ENCODE measurements around the gene VAV2.

VAV2 gene

GRCh38 chr9:133799106-133799505 lies 193.0 kb downstream of the VAV2 start:
- no peak for TF ChIP-seq JUND (IDR thresholded peaks at IDR 0.05; ENCODE audit: low read depth)

GRCh38 chr9:133798160-133798559 lies 194.0 kb downstream of the VAV2 start:
- no peak for TF ChIP-seq JUND (IDR thresholded peaks at IDR 0.05; ENCODE audit: low read depth)
- no peak for DNase-seq (ENCODE audit: low read depth in 1 of 2, low spot score in 1 of 2)
- in situ Hi-C loops (cut with HindIII; ENCODE audit: low pct_unique_long_range_greater_than_20kb, low sequenced_read_pairs) = no loop called here

More at GRCh38 chr9:133799106-133799505, 193.0 kb downstream of the VAV2 start:
- DNase-seq (ENCODE audit: low read depth in 1 of 2, low spot score in 1 of 2) = no peak
- in situ Hi-C loops (cut with HindIII; ENCODE audit: low pct_unique_long_range_greater_than_20kb, low sequenced_read_pairs) = no loop called here

- in situ Hi-C loops (cut with HindIII; ENCODE audit: low pct_unique_long_range_greater_than_20kb, low sequenced_read_pairs) = no loop called here
- no peak for DNase-seq (ENCODE audit: low read depth in 1 of 2, low spot score in 1 of 2)
Measured at GRCh38 chr9:133797406-133798105, 194.6 kb downstream of the VAV2 start.

GRCh38 chr9:133796562-133796961 lies 195.6 kb downstream of the VAV2 start:
- in situ Hi-C loops (cut with HindIII; ENCODE audit: low pct_unique_long_range_greater_than_20kb, low sequenced_read_pairs) = no loop called here
- DNase-seq (ENCODE audit: low read depth in 1 of 2, low spot score in 1 of 2) = no peak
- TF ChIP-seq JUND (IDR thresholded peaks at IDR 0.05; ENCODE audit: low read depth) = no peak

More at GRCh38 chr9:133797406-133798105, 194.6 kb downstream of the VAV2 start:
- no peak for TF ChIP-seq JUND (IDR thresholded peaks at IDR 0.05; ENCODE audit: low read depth)

- TF ChIP-seq JUND (IDR thresholded peaks at IDR 0.05; ENCODE audit: low read depth) = no peak
- in situ Hi-C loops (cut with HindIII; ENCODE audit: low pct_unique_long_range_greater_than_20kb, low sequenced_read_pairs) = no loop called here
- peak; percentile 41 to 48 for DNase-seq (ENCODE audit: low read depth in 1 of 2, low spot score in 1 of 2)
Measured at GRCh38 chr9:133795049-133795448, 197.1 kb downstream of the VAV2 start.

- no peak for TF ChIP-seq JUND (IDR thresholded peaks at IDR 0.05; ENCODE audit: low read depth)
- DNase-seq (ENCODE audit: low read depth in 1 of 2, low spot score in 1 of 2) = no peak
- in situ Hi-C loops (cut with HindIII; ENCODE audit: low pct_unique_long_range_greater_than_20kb, low sequenced_read_pairs) = no loop called here
Measured at GRCh38 chr9:133794016-133794760, 197.9 kb downstream of the VAV2 start.

- no peak for TF ChIP-seq JUND (IDR thresholded peaks at IDR 0.05; ENCODE audit: low read depth)
- DNase-seq (ENCODE audit: low read depth in 1 of 2, low spot score in 1 of 2) = no peak
- in situ Hi-C loops (cut with HindIII; ENCODE audit: low pct_unique_long_range_greater_than_20kb, low sequenced_read_pairs) = no loop called here
Measured at GRCh38 chr9:133793471-133793870, 198.7 kb downstream of the VAV2 start.

- in situ Hi-C loops (cut with HindIII; ENCODE audit: low pct_unique_long_range_greater_than_20kb, low sequenced_read_pairs) = no loop called here
- DNase-seq (ENCODE audit: low read depth in 1 of 2, low spot score in 1 of 2) = peak; percentile 77 to 94
- no peak for TF ChIP-seq JUND (IDR thresholded peaks at IDR 0.05; ENCODE audit: low read depth)
Measured at GRCh38 chr9:133792721-133793470, 199.2 kb downstream of the VAV2 start.

GRCh38 chr9:133791735-133792649 lies 200.1 kb downstream of the VAV2 start:
- in situ Hi-C loops (cut with HindIII; ENCODE audit: low pct_unique_long_range_greater_than_20kb, low sequenced_read_pairs) = no loop called here
- no peak for DNase-seq (ENCODE audit: low read depth in 1 of 2, low spot score in 1 of 2)
- TF ChIP-seq JUND (IDR thresholded peaks at IDR 0.05; ENCODE audit: low read depth) = no peak

GRCh38 chr9:133791069-133791468 lies 201.1 kb downstream of the VAV2 start:
- in situ Hi-C loops (cut with HindIII; ENCODE audit: low pct_unique_long_range_greater_than_20kb, low sequenced_read_pairs) = no loop called here
- no peak for DNase-seq (ENCODE audit: low read depth in 1 of 2, low spot score in 1 of 2)

GRCh38 chr9:133789778-133790177 lies 202.3 kb downstream of the VAV2 start:
- in situ Hi-C loops (cut with HindIII; ENCODE audit: low pct_unique_long_range_greater_than_20kb, low sequenced_read_pairs) = no loop called here
- no peak for TF ChIP-seq JUND (IDR thresholded peaks at IDR 0.05; ENCODE audit: low read depth)
- no peak for DNase-seq (ENCODE audit: low read depth in 1 of 2, low spot score in 1 of 2)

More at GRCh38 chr9:133791069-133791468, 201.1 kb downstream of the VAV2 start:
- TF ChIP-seq JUND (IDR thresholded peaks at IDR 0.05; ENCODE audit: low read depth) = no peak
